GM12892 (cell line): ENCODE data around the gene ALOXE3.

ENCODE experiments used
- POLR2A ChIP-seq: IDR thresholded peaks from 2 replicates; pipeline ENCODE4 v1.6.1; 2011; ENCODE audit warnings: low read depth, low read length, control low read depth
- POLR2AphosphoS5 ChIP-seq: IDR thresholded peaks from 2 replicates; pipeline ENCODE4 v1.6.1; 2011; ENCODE audit warnings: low read depth, low read length, control low read depth
- TAF1 ChIP-seq: IDR thresholded peaks from 2 replicates; pipeline ENCODE4 v1.6.1; 2011; ENCODE audit warnings: low read depth, mild to moderate bottlenecking, control low read depth, low read length, borderline replicate concordance

DNA sequence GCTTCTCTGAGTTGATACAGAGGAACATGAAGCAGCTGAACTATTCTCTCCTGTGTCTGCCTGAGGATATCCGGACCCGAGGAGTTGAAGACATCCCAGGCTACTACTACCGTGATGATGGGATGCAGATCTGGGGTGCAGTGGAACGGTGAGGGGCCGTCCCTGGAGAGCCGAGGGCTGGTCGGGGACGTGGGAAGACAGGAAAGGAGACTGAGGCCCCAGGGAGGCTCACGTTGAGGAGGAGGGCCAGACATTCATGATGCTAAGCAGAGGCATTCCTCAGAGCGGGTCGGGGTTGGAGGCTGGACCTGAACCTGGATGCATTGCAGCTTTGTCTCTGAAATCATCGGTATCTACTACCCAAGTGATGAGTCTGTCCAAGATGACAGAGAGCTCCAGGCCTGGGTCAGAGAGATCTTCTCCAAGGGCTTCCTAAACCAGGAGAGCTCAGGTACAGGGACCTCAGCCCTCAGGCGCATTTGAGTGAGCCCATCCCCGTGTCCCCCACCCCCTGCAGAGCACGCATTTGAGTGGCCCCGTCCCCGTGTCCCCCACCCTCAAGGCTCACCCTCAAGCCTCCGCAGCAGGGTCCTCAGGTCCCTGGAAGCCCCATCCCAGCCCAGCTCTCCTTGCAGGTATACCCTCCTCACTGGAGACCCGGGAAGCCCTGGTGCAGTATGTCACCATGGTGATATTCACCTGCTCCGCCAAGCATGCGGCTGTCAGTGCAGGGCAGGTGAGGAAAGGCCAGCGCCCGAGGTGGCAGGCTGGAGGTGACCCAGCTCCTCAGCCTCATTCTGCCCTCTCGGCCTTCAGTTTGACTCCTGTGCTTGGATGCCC is 71.2 kb downstream of the ALOXE3 start:
- TF ChIP-seq TAF1 (no peak), POLR2A (no peak), POLR2AphosphoS5 (no peak)
